Uterus (tissue), 2 donors: ENCODE measurements around the gene DNAJC27.

ENCODE experiments used
- POLR2A ChIP-seq, 2 donors: fragments of 450-650 bp; IDR thresholded peaks; one replicate each; pipeline ENCODE4 v1.6.1; 2016; ENCODE audit warnings: antibody characterized with exemption in 2 of 2, mild to moderate bottlenecking in 1 of 2, moderate library complexity in 1 of 2
- TF ChIP-seq, protein P1 (sequence below), 4 experiments: fragments of 200-600 bp in 2 of 4; fragments of 450-650 bp in 2 of 4; sonication (generic) in 2 of 4; IDR thresholded peaks; one replicate each; pipeline ENCODE4 v1.5.1; 2016 to 2019; ENCODE audit warnings: antibody characterized with exemption in 4 of 4, mild to moderate bottlenecking in 2 of 4, moderate library complexity in 1 of 4

- TF ChIP-seq, protein P1, sequence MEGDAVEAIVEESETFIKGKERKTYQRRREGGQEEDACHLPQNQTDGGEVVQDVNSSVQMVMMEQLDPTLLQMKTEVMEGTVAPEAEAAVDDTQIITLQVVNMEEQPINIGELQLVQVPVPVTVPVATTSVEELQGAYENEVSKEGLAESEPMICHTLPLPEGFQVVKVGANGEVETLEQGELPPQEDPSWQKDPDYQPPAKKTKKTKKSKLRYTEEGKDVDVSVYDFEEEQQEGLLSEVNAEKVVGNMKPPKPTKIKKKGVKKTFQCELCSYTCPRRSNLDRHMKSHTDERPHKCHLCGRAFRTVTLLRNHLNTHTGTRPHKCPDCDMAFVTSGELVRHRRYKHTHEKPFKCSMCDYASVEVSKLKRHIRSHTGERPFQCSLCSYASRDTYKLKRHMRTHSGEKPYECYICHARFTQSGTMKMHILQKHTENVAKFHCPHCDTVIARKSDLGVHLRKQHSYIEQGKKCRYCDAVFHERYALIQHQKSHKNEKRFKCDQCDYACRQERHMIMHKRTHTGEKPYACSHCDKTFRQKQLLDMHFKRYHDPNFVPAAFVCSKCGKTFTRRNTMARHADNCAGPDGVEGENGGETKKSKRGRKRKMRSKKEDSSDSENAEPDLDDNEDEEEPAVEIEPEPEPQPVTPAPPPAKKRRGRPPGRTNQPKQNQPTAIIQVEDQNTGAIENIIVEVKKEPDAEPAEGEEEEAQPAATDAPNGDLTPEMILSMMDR (IDR thresholded peaks at IDR 0.05): no peak
- TF ChIP-seq POLR2A (IDR thresholded peaks at IDR 0.05): no peak
Measured at GRCh38 chr2:24928036-24928435, 43.7 kb downstream of the DNAJC27 start.
